Right atrium auricular region (tissue), 2 donors: ENCODE results near the gene TOP3A. TPM values are rescaled to one million over a fixed set of nuclear protein-coding genes. Genes with fewer than 3 reads are reported as not detected.

Source experiments
- DNase-seq: peaks from one replicate; pipeline ENCODE4 v3.0.0-alpha.2; 2019; ENCODE audit warnings: low spot score
- H3K27ac ChIP-seq, 2 donors: fragments of 200-600 bp; sonication (generic); 1 replicate in 1 of 2; 2 replicates in 1 of 2; pipeline ENCODE4 v1.5.1; 2016 to 2019
- H3K27me3 ChIP-seq, 2 donors: fragments of 200-600 bp; sonication (generic); one replicate each; pipeline versions ENCODE4 v1.5.1 to v1.6.0; 2017 to 2019
- H3K36me3 ChIP-seq: fragments of 200-600 bp; sonication (generic); one replicate; pipeline ENCODE4 v1.5.1; 2016
- H3K4me1 ChIP-seq, 2 donors: fragments of 200-600 bp; sonication (generic); one replicate each; pipeline versions ENCODE4 v1.5.1 to v1.6.0; 2017 to 2019
- H3K4me3 ChIP-seq, 2 donors: fragments of 200-600 bp; sonication (generic); 1 replicate in 1 of 2; 2 replicates in 1 of 2; pipeline ENCODE4 v1.5.1; 2017 to 2019; ENCODE audit warnings: mild to moderate bottlenecking in 1 of 2, moderate library complexity in 1 of 2
- H3K9me3 ChIP-seq, 2 donors: fragments of 200-600 bp; sonication (generic); one replicate each; pipeline ENCODE4 v1.5.1; 2019
- CTCF ChIP-seq, 2 donors: fragments of 200-600 bp; sonication (generic); IDR thresholded peaks; one replicate each; pipeline ENCODE4 v1.5.1; 2019; ENCODE audit warnings: antibody characterized with exemption in 2 of 2
- total RNA-seq, 2 donors: library from RNA; depleted of rRNA; stranded (reverse); fragments of >200 nt; gene quantifications; one replicate each; pipeline ENCODE4 v1.1.0, GENCODE V29; 2016

The TOP3A gene
- total RNA-seq, 2 donors from 2014 or later: 12.6 to 18.8 TPM

DNA sequence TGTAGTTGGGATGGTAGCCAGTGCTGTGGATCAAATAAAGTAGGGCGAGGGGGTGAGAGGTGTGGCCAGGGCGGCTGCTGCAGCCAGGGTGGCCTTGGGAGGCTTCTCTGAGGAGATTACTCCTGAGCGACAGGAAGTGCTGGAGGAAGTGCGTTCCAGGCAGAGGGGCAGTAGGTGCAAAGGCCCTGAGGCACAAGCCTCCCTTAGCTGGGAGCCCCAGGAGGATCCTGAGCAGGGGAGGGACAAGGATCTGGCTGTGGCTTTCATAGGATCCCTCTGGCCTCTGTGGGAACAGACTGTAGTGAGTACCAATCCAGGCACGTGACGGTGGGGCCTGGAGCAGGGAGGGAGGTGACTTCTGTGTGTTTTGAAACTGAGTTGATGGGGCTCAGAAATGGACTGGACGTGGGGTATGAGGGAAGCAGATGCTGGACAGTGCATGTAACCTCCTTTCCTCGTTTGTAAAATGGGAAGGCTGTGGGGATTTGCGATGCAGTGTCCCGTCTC, 86.6 kb downstream of the TOP3A start:
- H3K36me3 ChIP-seq: no peaks in the 10 kb centered on the region
- no peak overlapping the region for H3K4me3 ChIP-seq
- peaks cover 0 to 22% of the 10 kb centered on the region in 2 donors for H3K4me1 ChIP-seq
- no peak for DNase-seq
- no peaks in the 10 kb centered on the region for H3K9me3 ChIP-seq
- no peak for TF ChIP-seq CTCF (IDR thresholded peaks at IDR 0.05)
- H3K27ac ChIP-seq: no peak overlapping the region
- H3K27me3 ChIP-seq: no peaks in the 10 kb centered on the region

- H3K27me3 ChIP-seq: no peaks in the 10 kb centered on the region
- H3K27ac ChIP-seq: no peak overlapping the region
- no peak for DNase-seq
- H3K4me1 ChIP-seq: peaks cover 0 to 22% of the 10 kb centered on the region in 2 donors
- no peaks in the 10 kb centered on the region for H3K9me3 ChIP-seq
- no peaks in the 10 kb centered on the region for H3K36me3 ChIP-seq
- no peak overlapping the region for H3K4me3 ChIP-seq
- no peak for TF ChIP-seq CTCF (IDR thresholded peaks at IDR 0.05)
Observed at GRCh38 chr17:18227635-18228034, 87.2 kb downstream of the TOP3A start.

GRCh38 chr17:18226284-18226945, 88.4 kb downstream of the TOP3A start:
- H3K4me3 ChIP-seq: peak overlapping the region; percentile 62 to 69
- no peaks in the 10 kb centered on the region for H3K36me3 ChIP-seq
- no peaks in the 10 kb centered on the region for H3K27me3 ChIP-seq
- peak overlapping the region in 1 of 2 donors; percentile 63 for H3K27ac ChIP-seq
- no peak for TF ChIP-seq CTCF (IDR thresholded peaks at IDR 0.05)
- peaks cover 0 to 22% of the 10 kb centered on the region in 2 donors for H3K4me1 ChIP-seq
- H3K9me3 ChIP-seq: no peaks in the 10 kb centered on the region
- DNase-seq: no peak

DNA sequence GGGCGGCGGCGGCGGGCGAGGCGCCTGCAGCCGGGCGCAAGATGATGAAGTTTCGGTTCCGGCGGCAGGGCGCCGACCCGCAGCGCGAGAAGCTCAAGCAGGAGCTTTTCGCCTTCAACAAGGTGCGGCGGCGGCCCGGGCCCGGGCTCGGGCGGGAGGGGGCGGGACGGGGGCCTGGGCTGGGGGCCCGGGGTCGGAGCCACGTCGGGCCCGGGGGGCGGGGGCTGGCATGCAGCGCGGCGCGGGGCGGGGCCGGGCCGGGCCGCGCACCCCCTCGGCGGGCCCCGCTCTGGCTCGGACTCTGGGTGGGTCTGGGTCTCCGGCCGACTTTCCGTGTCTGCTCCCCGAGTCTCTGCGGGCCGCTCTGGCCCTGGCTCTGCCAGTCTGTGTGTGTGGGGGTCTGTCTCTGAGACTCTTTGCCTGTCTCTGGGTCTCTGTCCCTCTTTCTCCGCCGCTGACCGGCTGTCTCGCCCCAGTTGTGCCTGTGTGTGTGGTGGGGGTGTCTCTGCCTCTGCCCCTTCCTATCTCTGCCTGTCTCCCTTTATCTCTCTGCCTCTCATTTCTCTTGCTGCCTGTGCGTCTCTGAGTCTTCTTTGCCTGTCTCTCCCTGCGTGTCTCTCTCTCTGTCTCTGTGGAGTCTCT, 89.0 kb downstream of the TOP3A start:
- Histone ChIP-seq H3K36me3 (no peaks in the 10 kb centered on the region), H3K4me1 (peaks cover 0 to 22% of the 10 kb centered on the region in 2 donors), H3K27me3 (no peaks in the 10 kb centered on the region), H3K9me3 (no peaks in the 10 kb centered on the region), H3K4me3 (peak overlapping the region; percentile 62 to 69), H3K27ac (peak overlapping the region; percentile 23 to 63)
- no peak for TF ChIP-seq CTCF (IDR thresholded peaks at IDR 0.05)
- no peak for DNase-seq

DNA sequence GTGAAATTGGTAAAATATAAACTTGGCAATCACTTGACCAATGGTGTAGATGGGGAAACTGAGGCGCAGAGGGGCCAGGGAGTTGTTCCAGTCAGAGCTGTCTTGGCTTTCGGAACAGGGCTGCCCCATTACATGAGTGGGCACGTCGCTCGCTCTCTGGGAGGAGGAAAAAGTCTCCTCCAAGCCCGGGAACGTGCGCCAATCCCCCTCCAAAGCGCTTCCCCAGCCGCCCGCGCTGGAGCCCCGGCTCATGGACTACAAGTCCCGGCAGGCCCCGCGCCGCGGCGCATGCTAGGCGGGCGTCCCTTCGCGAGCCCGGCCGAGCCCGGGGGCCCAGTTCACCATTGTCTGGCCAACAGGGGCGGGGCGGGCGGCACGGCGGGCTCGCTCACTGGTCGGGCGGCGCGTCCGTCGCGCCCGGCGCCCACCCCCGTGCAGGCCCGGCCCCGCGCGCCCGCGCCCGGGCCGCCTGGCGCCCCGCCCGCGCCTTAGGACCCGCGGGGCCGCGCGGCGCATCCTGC, 89.6 kb downstream of the TOP3A start, which contains the start of gene LLGL1:
Gene LLGL1 (plus strand): TSS at position 515 of the 521 bp plus-strand sequence. CDS start 48 bp downstream, outside the sequence.
- H3K27ac ChIP-seq: peak within 1 kb of the TSS; percentile 51 to 73
- H3K36me3 ChIP-seq: no peaks in the 10 kb centered on the region
- no peaks in the 10 kb centered on the region for H3K27me3 ChIP-seq
- H3K4me1 ChIP-seq: peaks cover 0 to 22% of the 10 kb centered on the region in 2 donors
- peak within 1 kb of the TSS; percentile 62 to 69 for H3K4me3 ChIP-seq
- no peaks in the 10 kb centered on the region for H3K9me3 ChIP-seq
- DNase-seq: peak; percentile 97
- no peak for TF ChIP-seq CTCF (IDR thresholded peaks at IDR 0.05)
